ENCODE results near the gene CD2AP. TPM values are rescaled to one million over a fixed set of nuclear protein-coding genes. Genes with fewer than 3 reads are reported as not detected.

CD2AP gene
- total and polyA plus RNA-seq, 4 donors: 14.2 to 104 (median 21.7) TPM

DNA sequence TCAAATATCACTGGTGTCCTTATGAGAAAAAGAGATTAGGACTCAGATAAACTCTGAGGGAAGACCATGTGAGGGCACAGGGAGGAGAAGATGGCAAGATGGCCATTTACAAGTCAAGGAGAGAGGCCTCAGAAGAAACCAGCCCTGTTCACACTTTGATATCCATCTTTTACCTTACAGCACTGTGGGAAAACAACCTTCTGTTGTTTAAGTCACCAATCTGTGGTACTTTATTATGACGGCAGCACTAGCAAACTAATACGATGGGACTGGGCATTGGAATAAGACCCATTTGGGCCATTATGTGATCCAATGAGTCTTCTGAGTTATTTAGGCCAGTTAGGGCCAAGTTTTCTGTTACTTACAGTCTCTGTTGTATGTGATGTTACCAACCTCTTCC, 26.4 kb upstream of the CD2AP start:
- Histone ChIP-seq H3K4me3 (no peak overlapping the region), H3K36me3 (ENCODE audit: control insufficient read depth in 4 of 4, insufficient read depth in 4 of 4, low read length in 4 of 4) (no peaks in the 10 kb centered on the region), H3K9me3 (ENCODE audit: control insufficient read depth in 4 of 4, insufficient read depth in 3 of 4, low read length in 3 of 4) (no peaks in the 10 kb centered on the region), H3K27me3 (ENCODE audit: control insufficient read depth in 3 of 3, insufficient read depth in 3 of 3, low read length in 2 of 3) (no peaks in the 10 kb centered on the region), H3K4me1 (ENCODE audit: control insufficient read depth in 5 of 5, insufficient read depth in 5 of 5, low read length in 5 of 5) (peaks cover 0 to 2% (median 0%) of the 10 kb centered on the region in 5 donors), H3K9ac (ENCODE audit: insufficient read depth in 1 of 2, low read length in 2 of 2) (no peak overlapping the region), H3K27ac (ENCODE audit: low read depth in 1 of 2, low read length in 1 of 2) (no peak overlapping the region)
- no peak for DNase-seq
- ATAC-seq (ENCODE audit: insufficient read depth, low FRiP score): no peak
- TF ChIP-seq, protein P1, sequence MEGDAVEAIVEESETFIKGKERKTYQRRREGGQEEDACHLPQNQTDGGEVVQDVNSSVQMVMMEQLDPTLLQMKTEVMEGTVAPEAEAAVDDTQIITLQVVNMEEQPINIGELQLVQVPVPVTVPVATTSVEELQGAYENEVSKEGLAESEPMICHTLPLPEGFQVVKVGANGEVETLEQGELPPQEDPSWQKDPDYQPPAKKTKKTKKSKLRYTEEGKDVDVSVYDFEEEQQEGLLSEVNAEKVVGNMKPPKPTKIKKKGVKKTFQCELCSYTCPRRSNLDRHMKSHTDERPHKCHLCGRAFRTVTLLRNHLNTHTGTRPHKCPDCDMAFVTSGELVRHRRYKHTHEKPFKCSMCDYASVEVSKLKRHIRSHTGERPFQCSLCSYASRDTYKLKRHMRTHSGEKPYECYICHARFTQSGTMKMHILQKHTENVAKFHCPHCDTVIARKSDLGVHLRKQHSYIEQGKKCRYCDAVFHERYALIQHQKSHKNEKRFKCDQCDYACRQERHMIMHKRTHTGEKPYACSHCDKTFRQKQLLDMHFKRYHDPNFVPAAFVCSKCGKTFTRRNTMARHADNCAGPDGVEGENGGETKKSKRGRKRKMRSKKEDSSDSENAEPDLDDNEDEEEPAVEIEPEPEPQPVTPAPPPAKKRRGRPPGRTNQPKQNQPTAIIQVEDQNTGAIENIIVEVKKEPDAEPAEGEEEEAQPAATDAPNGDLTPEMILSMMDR (IDR thresholded peaks at IDR 0.05; ENCODE audit: control extremely low read depth, extremely low read depth): no peak
- WGBS, 2 donors: 88 to 97% methylated on average over 2 of the region's 2 CpGs

DNA sequence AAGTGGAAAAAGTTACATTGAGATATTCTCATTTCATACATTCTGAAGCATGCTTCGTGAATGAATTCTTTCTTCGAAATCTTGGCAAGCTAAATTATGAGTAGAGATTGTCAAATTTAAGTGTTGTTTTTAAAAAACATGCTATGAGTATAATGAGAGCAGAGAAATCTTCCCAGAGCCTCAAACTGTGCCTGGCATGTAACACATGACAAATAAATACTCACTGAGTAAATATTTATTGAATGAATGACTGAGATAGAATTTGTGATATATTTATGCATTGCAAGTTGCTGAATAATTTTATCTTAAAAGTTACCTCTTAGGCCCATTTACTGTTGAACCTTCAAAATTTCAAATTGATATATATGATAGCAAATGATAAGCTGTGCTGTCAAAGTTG, 24.7 kb upstream of the CD2AP start:
- H3K4me3 ChIP-seq: no peak overlapping the region
- H3K9me3 ChIP-seq (ENCODE audit: control insufficient read depth in 4 of 4, insufficient read depth in 3 of 4, low read length in 3 of 4): no peaks in the 10 kb centered on the region
- no peaks in the 10 kb centered on the region for H3K27me3 ChIP-seq (ENCODE audit: control insufficient read depth in 3 of 3, insufficient read depth in 3 of 3, low read length in 2 of 3)
- no peaks in the 10 kb centered on the region for H3K36me3 ChIP-seq (ENCODE audit: control insufficient read depth in 4 of 4, insufficient read depth in 4 of 4, low read length in 4 of 4)
- TF ChIP-seq, protein P1 (IDR thresholded peaks at IDR 0.05; ENCODE audit: control extremely low read depth, extremely low read depth): no peak
- no peak overlapping the region for H3K27ac ChIP-seq (ENCODE audit: low read depth in 1 of 2, low read length in 1 of 2)
- H3K4me1 ChIP-seq (ENCODE audit: control insufficient read depth in 5 of 5, insufficient read depth in 5 of 5, low read length in 5 of 5): no peaks in the 10 kb centered on the region
- H3K9ac ChIP-seq (ENCODE audit: insufficient read depth in 1 of 2, low read length in 2 of 2): no peak overlapping the region
- no peak for DNase-seq
- 84 to 88% methylated on average over 2 of the region's 2 CpGs for WGBS, 2 donors
- no peak for ATAC-seq (ENCODE audit: insufficient read depth, low FRiP score)

DNA sequence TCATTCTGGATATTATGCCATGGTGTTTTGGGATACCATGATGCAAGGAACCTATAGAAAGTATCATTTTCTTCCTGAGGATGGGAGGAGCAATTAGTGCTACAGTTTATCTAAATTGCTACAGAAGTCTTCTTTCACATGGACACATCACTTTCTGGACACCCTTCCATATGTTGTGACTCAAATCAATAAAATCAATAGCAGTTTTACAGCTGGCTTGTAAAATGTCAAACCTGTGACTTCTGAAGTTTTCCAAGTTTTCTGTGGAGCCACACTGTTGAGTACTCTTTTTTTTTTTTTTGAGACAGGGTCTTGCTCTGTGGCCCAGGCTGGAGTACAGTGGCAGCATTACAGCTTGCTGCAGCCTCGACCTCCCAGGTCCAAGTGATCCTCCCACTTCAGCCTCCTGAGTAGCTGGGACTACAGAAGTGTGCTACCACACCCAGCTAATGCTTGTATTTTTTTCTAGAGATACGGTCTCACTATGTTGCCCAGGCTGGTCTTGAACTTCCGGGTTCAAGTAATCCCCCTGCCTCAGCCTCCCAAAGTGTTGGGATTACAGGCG, 24.1 kb upstream of the CD2AP start:
- TF ChIP-seq, protein P1 (IDR thresholded peaks at IDR 0.05; ENCODE audit: control extremely low read depth, extremely low read depth): no peak
- 94 to 95% methylated on average over 4 of the region's 4 CpGs for WGBS, 2 donors
- no peak for ATAC-seq (ENCODE audit: insufficient read depth, low FRiP score)

More for the DNA sequence above, 24.1 kb upstream of the CD2AP start:
- Histone ChIP-seq H3K4me1 (ENCODE audit: control insufficient read depth in 5 of 5, insufficient read depth in 5 of 5, low read length in 5 of 5) (no peaks in the 10 kb centered on the region), H3K9ac (ENCODE audit: insufficient read depth in 1 of 2, low read length in 2 of 2) (no peak overlapping the region), H3K4me3 (no peak overlapping the region), H3K9me3 (ENCODE audit: control insufficient read depth in 4 of 4, insufficient read depth in 3 of 4, low read length in 3 of 4) (no peaks in the 10 kb centered on the region), H3K27ac (ENCODE audit: low read depth in 1 of 2, low read length in 1 of 2) (no peak overlapping the region), H3K36me3 (ENCODE audit: control insufficient read depth in 4 of 4, insufficient read depth in 4 of 4, low read length in 4 of 4) (no peaks in the 10 kb centered on the region), H3K27me3 (ENCODE audit: control insufficient read depth in 3 of 3, insufficient read depth in 3 of 3, low read length in 2 of 3) (no peaks in the 10 kb centered on the region)
- no peak for DNase-seq

Data from lung (tissue), 12 donors.